Skin epidermis (tissue), 12 donors: ENCODE measurements around the gene MINAR1.
A peak's percentile ranks its signal among the peaks of the same experiment; 100 is the strongest.

Experiments used
- H3K27ac ChIP-seq, 21 experiments: fragments of 200-600 bp; sonication (generic) in 11 of 21; one replicate each; pipeline ENCODE4 v1.5.0; 2020; ENCODE audit warnings: mild to moderate bottlenecking in 3 of 21, inconsistent platforms in 2 of 21, moderate library complexity in 2 of 21
- H3K4me3 ChIP-seq, 7 experiments: fragments of 200-600 bp; sonication (generic) in 2 of 7; one replicate each; pipeline ENCODE4 v1.5.0; 2020; ENCODE audit warnings: inconsistent platforms in 2 of 7, mild to moderate bottlenecking in 2 of 7, moderate library complexity in 1 of 7

Gene MINAR1

DNA sequence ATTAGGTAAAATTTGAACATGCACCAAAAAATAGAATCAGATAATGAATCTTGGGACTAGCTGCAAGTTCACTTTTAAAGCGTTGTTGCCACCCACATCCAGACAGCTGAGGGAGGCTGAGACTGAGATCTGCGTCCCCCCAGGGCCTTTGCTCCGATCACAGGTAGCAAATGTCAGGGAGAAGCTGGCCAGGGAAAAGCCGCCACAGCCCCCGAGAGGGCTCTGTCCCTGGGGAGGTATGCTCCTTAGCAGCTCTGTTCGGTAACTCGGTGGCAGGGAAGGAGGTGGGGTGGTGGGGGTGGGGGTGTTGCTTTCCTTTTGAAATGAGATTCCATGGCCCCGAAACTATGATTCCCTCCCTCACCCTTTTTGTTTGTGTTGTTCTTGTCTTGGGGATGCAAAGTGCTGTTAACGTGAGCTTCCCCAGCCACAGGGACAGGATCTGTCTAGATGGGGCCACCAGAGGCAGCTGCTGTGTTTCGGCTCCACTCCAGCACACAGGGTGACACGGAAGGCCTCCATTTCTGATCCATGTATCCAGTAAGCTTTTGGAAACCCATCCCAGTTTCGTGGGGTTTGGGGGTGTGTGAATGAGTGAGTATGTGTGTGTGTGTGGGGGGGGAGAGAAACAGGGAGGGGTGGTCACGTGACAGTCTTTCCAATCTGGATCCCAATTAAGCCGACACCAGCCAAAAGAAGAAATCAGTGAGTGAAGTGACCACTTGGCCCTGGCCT lies 1.1 kb upstream of the MINAR1 start:
- Histone ChIP-seq H3K27ac (peak overlapping the region in 1 of 21 experiments; percentile 17), H3K4me3 (peak overlapping the region in 5 of 7 experiments; percentile 25 to 49 (median 36))

- Histone ChIP-seq H3K27ac (peak overlapping the region in 2 of 21 experiments; percentile 17 to 50), H3K4me3 (peak overlapping the region; percentile 25 to 49 (median 35))
Observed at GRCh38 chr15:79432345-79433275, 474 bp downstream of the MINAR1 start.

DNA sequence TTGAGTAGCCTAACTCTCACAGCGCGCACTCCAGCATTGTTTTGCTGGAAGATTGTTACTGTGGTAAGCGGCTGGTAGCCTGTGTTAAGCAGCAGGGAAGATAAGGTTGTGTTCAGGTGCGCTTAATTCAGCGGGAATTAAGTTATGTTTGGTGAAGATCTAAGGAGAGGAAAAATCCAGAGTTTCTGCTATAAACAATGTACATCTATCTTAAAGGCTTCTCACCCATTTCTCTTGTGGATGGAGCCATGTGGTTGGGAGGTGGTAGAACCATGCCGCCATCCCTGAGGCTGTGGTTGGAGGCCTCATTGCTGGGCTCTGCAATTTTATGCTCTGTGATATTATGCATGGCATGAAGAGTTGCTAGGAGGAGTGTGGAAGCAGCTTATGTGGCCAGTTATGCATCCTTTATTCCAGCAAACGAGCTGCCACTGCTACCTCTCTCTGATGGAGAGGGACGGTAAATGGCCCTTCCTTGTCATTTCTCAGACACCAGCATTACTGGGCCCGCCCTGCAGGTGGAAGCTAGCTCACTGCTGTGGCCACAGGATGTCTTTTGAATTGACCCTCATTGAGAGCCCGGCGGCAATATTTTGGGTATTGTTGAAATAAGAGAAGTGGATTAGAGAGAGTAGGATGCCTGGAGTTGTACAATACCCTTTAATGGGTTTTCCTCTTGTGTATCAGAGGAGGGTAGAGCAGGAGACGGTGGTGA lies 1.3 kb downstream of the MINAR1 start:
- Histone ChIP-seq H3K27ac (no peak overlapping the region), H3K4me3 (no peak overlapping the region)

DNA sequence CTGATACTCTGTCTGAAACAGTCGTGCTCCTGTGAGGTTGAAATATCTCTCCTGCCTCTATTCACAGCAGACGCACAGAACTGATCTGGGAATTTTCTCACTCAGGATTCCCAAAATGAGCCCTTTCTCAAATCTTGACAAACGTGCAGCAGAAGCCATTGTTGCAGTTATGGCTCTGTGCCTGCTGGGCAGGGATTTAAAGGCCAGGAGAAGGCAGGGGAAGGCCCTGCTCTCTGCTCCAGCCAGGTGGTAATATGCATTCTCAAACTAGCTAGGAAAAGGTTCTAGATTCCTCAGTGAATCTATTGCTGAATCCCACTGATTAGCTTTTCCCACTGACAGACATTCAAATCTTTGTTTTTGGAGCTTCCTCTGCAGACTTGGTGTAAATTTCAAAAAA lies 2.2 kb downstream of the MINAR1 start:
- Histone ChIP-seq H3K4me3 (no peak overlapping the region), H3K27ac (no peak overlapping the region)

DNA sequence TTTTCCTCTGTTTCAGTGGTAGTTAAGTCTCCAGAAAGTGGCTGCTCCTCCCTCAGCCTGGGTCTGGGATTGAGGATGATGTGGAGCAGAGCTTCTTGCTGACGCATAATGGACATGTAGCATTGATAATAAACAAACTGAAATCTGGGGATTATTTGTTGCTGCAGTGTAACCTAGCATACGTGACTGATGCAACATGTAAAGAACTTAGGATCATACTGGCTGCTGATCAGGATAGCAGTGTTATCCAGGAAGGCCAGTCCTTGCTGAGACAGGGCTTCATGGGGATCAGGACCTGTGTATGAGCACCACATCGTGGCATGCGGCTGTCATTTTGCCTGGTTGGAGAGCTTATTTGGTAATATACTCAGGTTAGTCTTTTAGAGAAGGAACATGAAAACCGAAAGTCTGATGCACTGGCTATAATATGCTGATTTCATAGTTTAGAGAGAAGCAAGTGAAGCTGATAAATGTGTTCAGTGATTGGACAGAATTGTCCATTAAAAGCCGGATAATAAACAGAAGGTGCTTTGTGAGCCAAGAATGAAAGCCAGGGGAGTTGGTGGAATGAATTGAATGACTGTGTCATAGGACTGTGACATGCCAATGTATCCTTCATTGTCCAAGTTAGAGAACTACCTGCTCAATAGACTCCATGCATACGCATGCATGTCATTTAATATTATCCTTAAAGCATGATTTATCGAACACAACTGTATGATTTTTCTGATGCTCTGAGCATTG lies 4.1 kb downstream of the MINAR1 start:
- no peak overlapping the region for H3K27ac ChIP-seq
- no peak overlapping the region for H3K4me3 ChIP-seq

DNA sequence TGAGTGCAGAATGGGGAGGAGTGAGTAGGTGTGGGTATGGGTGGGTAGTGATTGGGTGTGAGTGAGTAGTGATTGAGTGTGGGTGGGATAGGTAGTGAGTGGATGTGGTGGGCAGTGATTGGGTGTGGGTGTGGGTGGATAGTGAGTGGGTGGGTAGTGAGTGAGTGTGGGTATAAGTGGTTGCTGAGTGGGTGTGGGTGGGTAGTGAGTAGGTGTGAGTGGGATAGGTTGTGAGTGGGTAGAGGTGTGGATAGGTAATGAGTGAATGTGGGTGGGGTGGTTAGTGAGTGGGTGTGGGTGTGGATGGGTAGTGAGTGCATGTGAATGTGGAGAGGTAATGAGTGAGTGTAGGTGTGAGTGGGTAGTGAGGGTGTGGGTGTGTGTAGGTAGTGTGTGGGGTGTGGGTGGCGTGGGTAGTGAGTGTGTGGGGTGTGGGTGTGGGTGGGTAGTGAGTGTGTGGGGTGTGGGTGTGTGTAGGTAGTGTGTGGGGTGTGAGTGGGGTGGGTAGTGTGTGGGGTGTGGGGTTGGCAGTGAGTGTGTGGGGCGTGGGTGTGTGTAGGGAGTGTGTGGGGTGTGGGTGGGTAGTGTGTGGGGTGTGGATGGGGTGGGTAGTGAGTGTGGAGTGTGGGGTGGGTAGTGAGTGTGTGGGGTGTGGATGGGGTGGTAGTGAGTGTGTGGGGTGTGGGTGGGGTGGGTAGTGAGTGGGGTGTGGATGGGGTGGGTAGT lies 5.3 kb downstream of the MINAR1 start:
- Histone ChIP-seq H3K4me3 (no peak overlapping the region), H3K27ac (no peak overlapping the region)

DNA sequence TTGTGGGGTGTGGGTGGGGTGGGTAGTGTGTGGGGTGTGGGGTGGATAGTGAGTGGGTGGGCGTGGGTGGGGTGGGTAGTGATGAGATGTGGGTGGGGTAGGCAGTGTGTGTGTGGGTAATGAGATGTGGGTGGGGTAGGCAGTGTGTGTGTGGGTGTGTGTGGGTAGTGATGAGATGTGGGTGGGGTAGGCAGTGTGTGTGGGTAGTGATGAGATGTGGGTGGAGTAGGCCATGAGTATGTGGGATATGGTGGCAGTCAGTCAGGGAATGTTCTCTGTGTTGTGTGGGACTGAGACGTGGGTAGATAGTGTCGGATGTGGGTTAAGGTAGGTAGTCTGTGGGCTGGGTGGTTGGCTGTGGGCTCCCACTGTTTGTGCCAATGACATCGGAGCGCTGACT lies 7.1 kb downstream of the MINAR1 start:
- Histone ChIP-seq H3K27ac (no peak overlapping the region), H3K4me3 (no peak overlapping the region)

GRCh38 chr15:79440355-79440908 lies 8.3 kb downstream of the MINAR1 start:
- Histone ChIP-seq H3K27ac (no peak overlapping the region), H3K4me3 (no peak overlapping the region)

DNA sequence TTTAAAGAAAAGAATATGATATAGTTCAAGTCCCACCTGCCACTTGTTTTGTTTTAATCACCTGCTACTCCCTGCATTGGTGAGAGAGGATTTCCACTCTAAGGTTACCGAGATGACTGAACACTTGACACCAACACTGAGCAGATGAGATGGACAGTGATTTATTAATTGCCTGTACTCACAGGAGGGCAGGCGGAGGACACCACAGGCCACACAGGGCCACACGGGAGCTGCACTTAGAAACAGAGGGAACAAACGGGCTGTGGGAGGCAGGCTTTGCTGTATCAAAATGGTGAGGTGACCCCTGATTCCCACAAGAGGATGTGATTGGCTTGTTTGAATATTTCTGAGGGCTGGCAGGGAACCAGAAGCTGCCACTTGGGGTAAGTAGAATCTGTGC lies 10.8 kb downstream of the MINAR1 start:
- H3K4me3 ChIP-seq, result no peak overlapping the region
- no peak overlapping the region for H3K27ac ChIP-seq

GRCh38 chr15:79447060-79447459 lies 14.9 kb downstream of the MINAR1 start:
- H3K27ac ChIP-seq, result no peak overlapping the region
- H3K4me3 ChIP-seq, result no peak overlapping the region

GRCh38 chr15:79450648-79451047 lies 18.5 kb downstream of the MINAR1 start:
- H3K27ac ChIP-seq, result no peak overlapping the region
- no peak overlapping the region for H3K4me3 ChIP-seq

DNA sequence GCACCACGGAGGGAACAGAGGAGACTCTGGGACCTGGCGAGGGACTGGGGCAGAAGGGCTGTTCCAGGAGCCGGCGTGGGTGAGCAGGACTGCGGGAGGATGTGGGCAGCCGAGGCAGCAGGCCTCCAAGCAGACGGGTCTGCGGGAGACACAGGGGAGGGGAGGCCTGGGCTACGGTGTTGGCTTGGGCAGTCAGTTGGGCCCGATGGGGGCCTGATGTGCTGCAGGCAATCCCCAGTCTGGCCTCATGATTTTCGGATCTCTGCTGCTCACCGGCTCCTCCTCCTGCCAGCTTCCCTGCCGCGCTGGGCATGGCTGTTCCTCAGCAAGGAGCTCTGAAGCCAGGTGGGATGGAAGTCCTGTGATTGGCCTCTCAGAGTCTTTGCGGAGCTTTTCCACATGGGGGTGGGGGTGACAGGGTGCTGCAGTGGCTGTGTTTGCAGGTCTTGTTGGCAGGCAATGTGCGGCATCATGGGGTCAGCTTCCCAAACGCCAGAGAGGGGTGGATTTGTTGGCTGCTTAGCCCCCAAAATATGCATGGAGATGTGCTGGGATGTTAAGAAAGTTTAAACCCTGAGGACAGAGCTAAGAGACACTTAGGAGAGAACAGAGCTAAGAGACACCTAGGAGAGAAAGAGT lies 19.3 kb downstream of the MINAR1 start:
- Histone ChIP-seq H3K4me3 (no peak overlapping the region), H3K27ac (no peak overlapping the region)

- Histone ChIP-seq H3K27ac (no peak overlapping the region), H3K4me3 (no peak overlapping the region)
Observed at GRCh38 chr15:79452244-79453051, 20.3 kb downstream of the MINAR1 start.

DNA sequence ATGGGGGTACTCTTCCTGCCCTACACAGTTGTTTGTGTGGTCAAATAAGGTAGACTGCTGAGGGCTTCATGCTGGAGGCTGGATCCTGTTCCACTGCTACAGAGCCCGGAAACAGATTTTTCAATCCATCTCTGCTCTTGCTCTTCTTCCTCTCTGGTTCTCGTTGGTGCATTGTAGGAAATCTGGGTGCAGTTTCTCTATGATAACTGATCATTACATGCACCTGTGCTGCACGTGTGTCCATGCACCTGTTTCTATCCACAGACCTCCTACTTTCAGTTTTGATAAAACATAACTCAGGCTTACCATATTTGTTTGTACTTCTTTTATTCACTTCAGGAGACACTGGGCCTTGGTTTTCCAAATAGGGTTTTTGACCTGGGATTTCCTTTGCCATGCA lies 21.3 kb downstream of the MINAR1 start:
- Histone ChIP-seq H3K27ac (no peak overlapping the region), H3K4me3 (no peak overlapping the region)

- no peak overlapping the region for H3K4me3 ChIP-seq
- no peak overlapping the region for H3K27ac ChIP-seq
Observed at GRCh38 chr15:79454063-79454462, 21.9 kb downstream of the MINAR1 start.

DNA sequence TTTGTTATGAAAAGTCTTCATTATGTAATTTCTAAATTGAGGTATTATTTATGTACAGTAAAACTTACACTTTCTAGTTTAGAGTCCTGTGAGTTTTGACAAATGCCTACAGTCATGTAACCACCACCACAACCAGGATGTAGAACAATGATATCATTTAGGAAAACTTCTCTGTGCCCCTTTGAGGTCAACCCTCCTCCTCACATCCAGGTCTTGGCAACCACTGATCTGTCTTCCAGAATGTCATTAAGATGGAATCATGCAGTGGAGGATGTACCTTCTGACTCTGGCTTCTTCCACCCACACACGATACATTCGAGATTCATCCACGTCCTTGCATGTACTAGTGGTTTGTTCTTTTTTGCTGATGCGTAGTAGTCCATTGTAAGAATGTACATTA lies 23.2 kb downstream of the MINAR1 start:
- Histone ChIP-seq H3K27ac (no peak overlapping the region), H3K4me3 (no peak overlapping the region)

DNA sequence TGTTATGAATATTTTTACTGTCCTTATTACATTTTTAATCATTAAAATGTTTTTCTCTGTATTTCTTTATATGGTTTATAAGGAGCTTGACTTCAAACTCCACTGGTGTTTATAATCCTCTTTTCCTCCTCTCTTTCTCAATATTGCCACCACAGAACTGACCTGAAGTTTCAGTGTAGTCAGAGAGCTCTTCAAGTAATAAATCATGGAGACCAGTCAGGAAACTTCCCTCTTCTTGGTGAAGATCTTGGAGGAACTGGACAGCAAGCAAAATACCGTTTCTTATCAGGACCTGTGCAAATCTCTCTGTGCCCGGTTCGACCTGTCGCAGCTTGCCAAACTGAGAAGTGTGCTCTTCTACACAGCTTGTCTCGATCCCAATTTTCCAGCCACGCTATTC lies 23.8 kb downstream of the MINAR1 start:
- Histone ChIP-seq H3K27ac (no peak overlapping the region), H3K4me3 (no peak overlapping the region)
